Progenitor cell of endocrine pancreas (in vitro differentiated cells): Measurements from ENCODE around the gene ZNRD2. TPM values are rescaled to one million over a fixed set of nuclear protein-coding genes. Genes with fewer than 3 reads are reported as not detected.

Source experiments
- DNase-seq: peaks from one replicate; pipeline ENCODE4 v3.0.0; 2021; ENCODE audit warnings: low spot score; ENCODE audit not compliant: unreplicated experiment
- H3K27ac Mint-ChIP-seq: 2 replicates; pipeline ENCODE4 v1.8.0; 2021; ENCODE audit warnings: mild to moderate bottlenecking, moderate library complexity, mixed read lengths
- H3K27me3 Mint-ChIP-seq: 2 replicates; pipeline ENCODE4 v1.8.0; 2021; ENCODE audit warnings: mixed read lengths
- H3K36me3 Mint-ChIP-seq: 2 replicates; pipeline ENCODE4 v1.8.0; 2022; ENCODE audit warnings: mixed read lengths; ENCODE audit not compliant: insufficient read depth
- H3K4me1 Mint-ChIP-seq: 2 replicates; pipeline ENCODE4 v1.8.0; 2021; ENCODE audit warnings: low read depth, mixed read lengths
- H3K4me3 Mint-ChIP-seq: 2 replicates; pipeline ENCODE4 v1.8.0; 2021; ENCODE audit warnings: low read depth, mild to moderate bottlenecking, moderate library complexity, mixed read lengths
- H3K9me3 Mint-ChIP-seq: 2 replicates; pipeline ENCODE4 v1.8.0; 2021; ENCODE audit warnings: low read depth, mixed read lengths
- total RNA-seq: library from RNA; stranded (reverse); gene quantifications from 2 replicates; pipeline ENCODE4 v1.2.1, GENCODE V29; 2021
- TF ChIP-seq, protein P1 (sequence below): fragments of 200-600 bp; sonication (generic); IDR thresholded peaks from one replicate; pipeline ENCODE4 v1.5.0; 2021; ENCODE audit warnings: antibody characterized with exemption, mild to moderate bottlenecking; ENCODE audit not compliant: unreplicated experiment

ZNRD2 gene
- total RNA-seq, 1 donor from 2014 or later: 25.9 TPM

DNA sequence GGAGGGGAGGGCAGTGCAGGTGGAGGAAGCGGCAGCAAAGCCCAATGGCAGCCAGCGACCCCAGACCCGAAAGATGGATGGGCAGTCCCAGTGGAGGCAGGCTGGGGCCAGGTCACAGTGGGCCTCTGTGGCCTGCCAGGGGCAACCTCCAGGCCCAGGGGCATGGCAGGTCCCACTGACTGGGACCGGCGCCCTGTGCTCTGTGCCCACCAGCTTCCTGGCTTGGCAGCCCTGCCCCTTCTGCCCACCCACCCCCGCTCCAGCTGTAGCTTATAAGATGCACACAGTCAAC is 29.6 kb downstream of the ZNRD2 start:
- Mint-ChIP-seq H3K9me3 (no peaks in the 10 kb centered on the region), H3K4me1 (no peaks in the 10 kb centered on the region), H3K4me3 (no peak overlapping the region), H3K36me3 (peaks cover 9% of the 10 kb centered on the region), H3K27me3 (peaks cover 3% of the 10 kb centered on the region), H3K27ac (no peak overlapping the region)
- TF ChIP-seq, protein P1, sequence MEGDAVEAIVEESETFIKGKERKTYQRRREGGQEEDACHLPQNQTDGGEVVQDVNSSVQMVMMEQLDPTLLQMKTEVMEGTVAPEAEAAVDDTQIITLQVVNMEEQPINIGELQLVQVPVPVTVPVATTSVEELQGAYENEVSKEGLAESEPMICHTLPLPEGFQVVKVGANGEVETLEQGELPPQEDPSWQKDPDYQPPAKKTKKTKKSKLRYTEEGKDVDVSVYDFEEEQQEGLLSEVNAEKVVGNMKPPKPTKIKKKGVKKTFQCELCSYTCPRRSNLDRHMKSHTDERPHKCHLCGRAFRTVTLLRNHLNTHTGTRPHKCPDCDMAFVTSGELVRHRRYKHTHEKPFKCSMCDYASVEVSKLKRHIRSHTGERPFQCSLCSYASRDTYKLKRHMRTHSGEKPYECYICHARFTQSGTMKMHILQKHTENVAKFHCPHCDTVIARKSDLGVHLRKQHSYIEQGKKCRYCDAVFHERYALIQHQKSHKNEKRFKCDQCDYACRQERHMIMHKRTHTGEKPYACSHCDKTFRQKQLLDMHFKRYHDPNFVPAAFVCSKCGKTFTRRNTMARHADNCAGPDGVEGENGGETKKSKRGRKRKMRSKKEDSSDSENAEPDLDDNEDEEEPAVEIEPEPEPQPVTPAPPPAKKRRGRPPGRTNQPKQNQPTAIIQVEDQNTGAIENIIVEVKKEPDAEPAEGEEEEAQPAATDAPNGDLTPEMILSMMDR: no peak
- DNase-seq: no peak

DNA sequence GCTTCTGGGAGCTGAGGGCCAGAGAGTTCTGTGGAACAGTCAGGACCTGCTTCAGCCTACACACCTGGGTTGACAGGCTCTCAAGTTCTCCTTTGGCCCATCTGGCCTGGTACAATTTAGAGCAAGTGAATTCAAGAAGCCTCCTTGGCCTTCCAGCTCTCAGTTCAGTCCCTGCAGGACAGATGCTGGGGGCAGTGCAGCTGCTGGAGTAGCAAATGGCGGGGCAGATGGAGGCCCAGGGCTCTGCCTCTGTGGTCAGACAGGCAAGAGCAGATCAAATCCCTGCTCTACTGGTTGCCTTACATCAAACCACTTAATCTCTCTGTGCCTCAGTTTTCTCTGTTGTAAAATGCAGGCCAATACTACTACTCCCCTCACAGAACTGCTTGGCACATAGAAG is 34.0 kb downstream of the ZNRD2 start:
- Mint-ChIP-seq H3K4me1 (no peaks in the 10 kb centered on the region), H3K27me3 (no peaks in the 10 kb centered on the region), H3K36me3 (peaks cover 23% of the 10 kb centered on the region), H3K4me3 (no peak overlapping the region), H3K9me3 (no peaks in the 10 kb centered on the region), H3K27ac (no peak overlapping the region)
- DNase-seq: no peak
- TF ChIP-seq, protein P1: no peak

DNA sequence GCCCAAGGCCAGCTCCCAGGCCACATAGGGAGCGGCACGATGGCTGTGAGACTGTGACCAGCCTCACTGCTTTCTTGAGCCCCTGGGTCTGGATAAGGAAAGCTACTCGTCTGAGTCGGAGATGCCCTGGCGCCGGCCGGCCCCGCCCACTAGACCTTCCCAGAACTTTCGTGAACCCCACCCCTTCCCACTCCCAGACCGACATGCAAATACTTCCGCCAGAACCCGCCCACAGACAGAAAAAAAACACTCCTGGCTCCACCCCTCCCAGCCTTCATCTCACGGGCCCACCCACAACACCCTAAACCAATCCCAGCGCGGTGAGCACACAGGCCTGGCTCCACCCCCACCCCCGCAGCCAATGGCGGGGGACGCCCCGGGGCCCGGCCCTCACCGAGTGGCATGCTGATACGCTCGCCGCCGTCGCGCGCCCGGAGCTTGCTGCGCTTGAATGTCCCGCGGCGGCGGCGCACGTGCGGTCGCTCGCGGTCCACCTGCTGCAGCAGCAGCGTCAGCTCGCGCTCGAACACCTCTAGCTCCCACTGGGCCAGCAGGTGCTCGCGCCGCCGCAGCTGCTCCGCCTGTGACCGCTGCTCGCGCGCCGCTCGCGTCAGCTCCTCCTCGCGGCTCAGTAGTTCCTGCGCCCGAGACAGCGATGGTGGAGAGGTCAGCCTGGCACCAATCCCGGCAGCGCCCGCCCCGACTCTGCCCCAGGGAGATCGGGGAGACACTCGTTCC is 36.8 kb downstream of the ZNRD2 start:
- TF ChIP-seq, protein P1: no peak
- no peak overlapping the region for H3K27ac Mint-ChIP-seq
- peak overlapping the region; percentile 16 for H3K4me3 Mint-ChIP-seq
- H3K4me1 Mint-ChIP-seq: peaks cover 2% of the 10 kb centered on the region
- peak; percentile 67 for DNase-seq
- no peaks in the 10 kb centered on the region for H3K27me3 Mint-ChIP-seq
- H3K36me3 Mint-ChIP-seq: peaks cover 28% of the 10 kb centered on the region
- no peaks in the 10 kb centered on the region for H3K9me3 Mint-ChIP-seq

DNA sequence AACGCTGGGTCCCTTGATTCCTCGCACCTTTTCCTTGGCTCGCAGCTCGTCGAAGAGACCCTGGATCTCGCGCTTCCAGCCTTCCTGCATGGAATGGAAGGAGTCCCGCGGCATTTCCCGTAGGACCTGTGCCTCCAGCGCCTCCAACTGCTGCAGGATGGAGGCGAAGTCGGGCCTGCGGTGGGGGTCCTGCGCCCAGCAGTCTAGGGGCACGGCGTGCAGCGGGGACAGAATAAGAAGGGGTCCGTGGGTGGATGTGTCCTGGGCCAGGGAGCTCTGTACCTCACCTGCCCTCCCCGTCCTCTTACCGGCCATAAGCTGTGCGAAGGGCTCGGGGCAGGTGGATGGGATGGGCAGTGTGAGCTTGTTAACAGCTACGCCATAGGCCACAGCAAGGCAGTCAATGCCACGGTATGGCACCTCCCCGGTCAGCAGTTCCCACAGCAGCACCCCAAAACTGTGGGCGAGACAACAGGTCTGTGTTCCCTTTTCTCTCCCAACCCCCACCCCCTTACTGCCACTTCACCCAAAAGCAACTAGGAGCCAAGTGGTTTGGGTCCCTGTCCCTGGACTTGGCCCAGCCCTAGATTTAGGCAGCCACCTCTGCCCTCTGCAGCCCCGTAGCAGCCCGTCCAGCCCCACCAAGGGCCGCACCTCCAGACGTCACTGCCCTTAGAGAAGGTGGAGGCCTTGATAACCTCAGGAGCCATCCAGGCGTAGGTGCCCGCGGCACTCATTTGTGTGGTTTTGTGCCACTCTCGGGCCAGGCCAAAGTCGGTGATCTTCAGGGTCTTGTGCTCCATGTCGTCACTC is 37.5 kb downstream of the ZNRD2 start:
- Mint-ChIP-seq H3K27ac (no peak overlapping the region), H3K9me3 (no peaks in the 10 kb centered on the region), H3K4me3 (no peak overlapping the region), H3K36me3 (peaks cover 28% of the 10 kb centered on the region), H3K27me3 (no peaks in the 10 kb centered on the region), H3K4me1 (peaks cover 6% of the 10 kb centered on the region)
- DNase-seq: no peak
- TF ChIP-seq, protein P1: no peak

DNA sequence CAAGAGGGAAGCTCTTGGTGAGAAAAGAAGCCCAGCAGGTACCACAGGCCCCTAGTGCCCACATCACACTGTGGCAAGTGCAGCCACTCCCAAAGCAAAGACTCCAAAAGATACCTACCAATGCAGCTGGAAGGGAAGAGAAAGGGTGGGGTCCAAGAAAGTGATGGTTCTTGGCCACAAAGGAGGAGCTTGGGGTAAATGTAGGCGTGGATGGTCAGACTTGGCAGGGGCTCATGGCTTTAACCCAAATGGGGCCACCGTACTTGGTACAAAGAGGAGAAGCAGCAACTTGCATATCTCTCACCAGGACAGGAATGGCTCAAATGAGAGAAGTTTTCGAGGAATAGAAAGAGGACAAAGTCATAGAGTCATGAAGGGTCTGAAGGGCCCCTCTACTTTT is 39.0 kb downstream of the ZNRD2 start:
- Mint-ChIP-seq H3K27me3 (no peaks in the 10 kb centered on the region), H3K4me1 (peaks cover 9% of the 10 kb centered on the region), H3K4me3 (no peak overlapping the region), H3K9me3 (no peaks in the 10 kb centered on the region), H3K36me3 (peaks cover 24% of the 10 kb centered on the region), H3K27ac (peak overlapping the region; percentile 8)
- DNase-seq: no peak
- TF ChIP-seq, protein P1: no peak
